CD14-positive monocyte (primary cell): ENCODE measurements around the gene NLGN1. TPM values are rescaled to one million over a fixed set of nuclear protein-coding genes. Genes with fewer than 3 reads are reported as not detected.

Source experiments
- DNase-seq, 3 donors: peaks; one replicate each; pipeline ENCODE4 v3.0.0-alpha.2; 2011 to 2022
- H2AFZ ChIP-seq: 2 replicates; pipeline ENCODE4 v1.6.0; 2012; ENCODE audit warnings: mild to moderate bottlenecking, low read depth, low read length, inconsistent platforms; ENCODE audit not compliant: insufficient read depth, poor library complexity, severe bottlenecking
- H3K27ac ChIP-seq, 2 donors: 1 replicate in 1 of 2; 2 replicates in 1 of 2; pipeline ENCODE4 v1.5.1; 2012 to 2013; ENCODE audit warnings: low read length in 2 of 2, control low read depth in 1 of 2, inconsistent platforms in 1 of 2, low read depth in 1 of 2, mild to moderate bottlenecking in 1 of 2
- H3K27me3 ChIP-seq, 2 donors: one replicate each; pipeline versions ENCODE4 v1.6.0 to v1.6.1; 2011 to 2013; ENCODE audit warnings: low read length in 2 of 2; ENCODE audit not compliant: control insufficient read depth in 2 of 2, insufficient read depth in 2 of 2
- H3K36me3 ChIP-seq, 2 donors: replicated peaks in 1 of 2; 1 replicate in 1 of 2; 2 replicates in 1 of 2; pipeline versions ENCODE4 v1.5.1 to v1.6.1; 2012 to 2013; ENCODE audit warnings: low read length in 2 of 2, control low read depth in 1 of 2, inconsistent platforms in 1 of 2, mild to moderate bottlenecking in 1 of 2; ENCODE audit not compliant: insufficient read depth in 2 of 2, control insufficient read depth in 1 of 2
- H3K4me1 ChIP-seq, 2 donors: 1 replicate in 1 of 2; 2 replicates in 1 of 2; pipeline versions ENCODE4 v1.5.1 to v1.6.1; 2012 to 2013; ENCODE audit warnings: low read length in 2 of 2, control low read depth in 1 of 2, inconsistent platforms in 1 of 2, mild to moderate bottlenecking in 1 of 2, moderate library complexity in 1 of 2; ENCODE audit not compliant: insufficient read depth in 2 of 2, control insufficient read depth in 1 of 2
- H3K4me2 ChIP-seq: replicated peaks from 2 replicates; pipeline ENCODE3; 2012; ENCODE audit warnings: low read length, moderate library complexity, mild to moderate bottlenecking; ENCODE audit not compliant: poor library complexity, severe bottlenecking; ENCODE audit errors: extremely low read depth
- H3K4me3 ChIP-seq, 3 experiments: fragments of 200-600 bp in 1 of 3; sonication (generic) in 1 of 3; replicated peaks in 1 of 3; 1 replicate in 2 of 3; 2 replicates in 1 of 3; pipeline ENCODE4 v1.5.1; 2011 to 2013; ENCODE audit warnings: low read length in 3 of 3, mild to moderate bottlenecking in 3 of 3, control low read depth in 2 of 3, low read depth in 2 of 3, inconsistent platforms in 1 of 3, moderate library complexity in 1 of 3
- H3K79me2 ChIP-seq: 2 replicates; pipeline ENCODE4 v1.6.0; 2012; ENCODE audit warnings: mild to moderate bottlenecking, control low read depth, inconsistent platforms, low read length, moderate library complexity; ENCODE audit not compliant: insufficient read depth
- H3K9ac ChIP-seq: 2 replicates; pipeline ENCODE4 v1.6.0; 2017; ENCODE audit warnings: low read length, mild to moderate bottlenecking; ENCODE audit not compliant: insufficient read depth, poor library complexity, severe bottlenecking
- H3K9me3 ChIP-seq, 2 donors: replicated peaks in 1 of 2; 1 replicate in 1 of 2; 2 replicates in 1 of 2; pipeline versions ENCODE4 v1.5.1 to v1.6.1; 2012 to 2013; ENCODE audit warnings: low read length in 2 of 2, control low read depth in 1 of 2; ENCODE audit not compliant: control insufficient read depth in 1 of 2, insufficient read depth in 1 of 2
- H4K20me1 ChIP-seq: 2 replicates; pipeline ENCODE4 v1.6.0; 2012; ENCODE audit warnings: mild to moderate bottlenecking, low read length, control low read depth, moderate library complexity; ENCODE audit not compliant: insufficient read depth
- H3K27ac Mint-ChIP-seq, 7 donors: one replicate each; pipeline ENCODE4 v1.8.0; 2020; ENCODE audit warnings: mild to moderate bottlenecking in 7 of 7, mixed read lengths in 7 of 7, moderate library complexity in 6 of 7, inconsistent platforms in 2 of 7
- H3K27me3 Mint-ChIP-seq, 3 donors: one replicate each; pipeline ENCODE4 v1.8.0; 2021 to 2022; ENCODE audit warnings: low read depth in 3 of 3, mild to moderate bottlenecking in 3 of 3, mixed read lengths in 3 of 3, moderate library complexity in 3 of 3, inconsistent platforms in 1 of 3
- H3K36me3 Mint-ChIP-seq, 2 donors: one replicate each; pipeline ENCODE4 v1.8.0; 2020; ENCODE audit warnings: mixed read lengths in 2 of 2, inconsistent platforms in 1 of 2, mild to moderate bottlenecking in 1 of 2
- H3K4me1 Mint-ChIP-seq: one replicate; pipeline ENCODE4 v1.8.0; 2020; ENCODE audit warnings: mild to moderate bottlenecking, mixed read lengths
- H3K4me3 Mint-ChIP-seq, 2 donors: one replicate each; pipeline ENCODE4 v1.8.0; 2020; ENCODE audit warnings: mild to moderate bottlenecking in 2 of 2, mixed read lengths in 2 of 2, moderate library complexity in 1 of 2
- H3K9me3 Mint-ChIP-seq, 7 donors: one replicate each; pipeline ENCODE4 v1.8.0; 2020 to 2022; ENCODE audit warnings: mixed read lengths in 7 of 7, mild to moderate bottlenecking in 6 of 7, moderate library complexity in 6 of 7, inconsistent platforms in 2 of 7
- CTCF ChIP-seq: fragments of 200-600 bp; IDR thresholded peaks from one replicate; pipeline ENCODE4 v1.8.0; 2022; ENCODE audit warnings: antibody characterized with exemption, mild to moderate bottlenecking
- WGBS: methylation state at CpG from one replicate; pipeline ENCODE4 v1.1.5; 2013; ENCODE audit warnings: missing lambda C conversion rate; ENCODE audit not compliant: insufficient coverage; 5-methylcytosine and 5-hydroxymethylcytosine counted together
- intact Hi-C, 2 donors: fragments of 100-400 bp; cut with micrococcal nuclease; formaldehyde crosslinking; loops; one replicate each; pipeline versions ENCODE4 v1.15.0 to v1.15.1; 2023
- polyA plus RNA-seq, 3 donors: library from polyadenylated mRNA; depleted of rRNA in 1 of 3; unstranded in 2 of 3; stranded (reverse) in 1 of 3; fragments of 300-500 nt in 2 of 3; fragments of >200 nt in 1 of 3; fragmentation: Illumina TruSeq in 2 of 3; gene quantifications; 1 replicate in 2 of 3; 2 replicates in 1 of 3; pipeline ENCODE4 v1.2.3, GENCODE V29; 2012 to 2021

Gene NLGN1
- polyA plus RNA-seq, 3 donors, result not detected

- Mint-ChIP-seq H3K4me1 (no peaks in the 10 kb centered on the region), H3K36me3 (no peaks in the 10 kb centered on the region), H3K27ac (no peak overlapping the region), H3K27me3 (no peaks in the 10 kb centered on the region), H3K4me3 (no peak overlapping the region), H3K9me3 (peaks cover 0 to 5% (median 0%) of the 10 kb centered on the region in 7 donors)
- 70% methylated on average over 1 of the region's 3 CpGs for WGBS
- Histone ChIP-seq H3K4me3 (no peak overlapping the region), H3K79me2 (no peaks in the 10 kb centered on the region), H3K4me1 (no peaks in the 10 kb centered on the region), H4K20me1 (no peaks in the 10 kb centered on the region), H3K9ac (no peak overlapping the region), H3K36me3 (no peaks in the 10 kb centered on the region), H3K27me3 (no peaks in the 10 kb centered on the region), H2AFZ (no peak overlapping the region), H3K9me3 (no peaks in the 10 kb centered on the region), H3K27ac (no peak overlapping the region), H3K4me2 (no peak overlapping the region)
- DNase-seq, result no peak
- intact Hi-C loops, result no loop called here
- TF ChIP-seq CTCF, result no peak
These were observed 373.4 kb downstream of the NLGN1 start for GRCh38 chr3:173770796-173771573.

- no peak overlapping the region for H3K4me2 ChIP-seq
- H3K79me2 ChIP-seq, result no peaks in the 10 kb centered on the region
- Mint-ChIP-seq H3K4me3 (no peak overlapping the region), H3K9me3 (peaks cover 0 to 5% (median 0%) of the 10 kb centered on the region in 7 donors), H3K4me1 (no peaks in the 10 kb centered on the region), H3K27me3 (no peaks in the 10 kb centered on the region), H3K36me3 (no peaks in the 10 kb centered on the region), H3K27ac (no peak overlapping the region)
- no peak overlapping the region for H2AFZ ChIP-seq
- 89% methylated on average over 3 of the region's 3 CpGs for WGBS
- no peaks in the 10 kb centered on the region for H3K27me3 ChIP-seq
- no peaks in the 10 kb centered on the region for H3K4me1 ChIP-seq
- no peak overlapping the region for H3K27ac ChIP-seq
- no peak overlapping the region for H3K4me3 ChIP-seq
- no peaks in the 10 kb centered on the region for H4K20me1 ChIP-seq
- H3K9ac ChIP-seq, result no peak overlapping the region
- H3K36me3 ChIP-seq, result no peaks in the 10 kb centered on the region
- intact Hi-C loops, result no loop called here
- no peaks in the 10 kb centered on the region for H3K9me3 ChIP-seq
- no peak for DNase-seq
- no peak for TF ChIP-seq CTCF
These were observed 376.3 kb downstream of the NLGN1 start for GRCh38 chr3:173773800-173774199.
